Endothelial cell of umbilical vein (primary cell): Measurements from ENCODE around the gene FERMT2. TPM values are rescaled to one million over a fixed set of nuclear protein-coding genes. Genes with fewer than 3 reads are reported as not detected.

Experiments
- BruUV-seq: library from RNA; stranded (reverse); fragments of 400-500 nt; replicated peaks from 2 replicates; lab custom pipeline; 2021; lab: Mats Ljungman, UMichigan
- CTCF ChIA-PET: fragments of 300-600, 350-600 bp; sonication (Branson Sonifier 250); formaldehyde crosslinking; loops from one replicate; lab custom pipeline; 2021; ENCODE audit warnings: antibody characterized with exemption, inconsistent platforms; lab: Charles Lee
- POLR2A ChIA-PET: fragments of 300-600, 350-600 bp; sonication (Branson Sonifier 250); formaldehyde crosslinking; loops from one replicate; lab custom pipeline; 2021; ENCODE audit warnings: antibody characterized with exemption, inconsistent platforms; lab: Charles Lee
- DNase-seq: peaks from one replicate; pipeline ENCODE4 v3.0.0-alpha.2; 2011; ENCODE audit warnings: low read depth, low spot score
- FAIRE-seq: peaks from 2 replicates; lab custom pipeline; 2011; peaks lifted over from hg19 to GRCh38; lab: Jason Lieb, UNC
- H2AFZ ChIP-seq: 2 replicates; pipeline ENCODE4 v1.6.0; 2012; ENCODE audit warnings: low read depth, low read length, control low read depth, inconsistent platforms
- H3K27ac ChIP-seq: 2 replicates; pipeline ENCODE4 v1.5.1; 2011; ENCODE audit warnings: low read depth, mild to moderate bottlenecking, control low read depth, low read length, moderate library complexity; ENCODE audit not compliant: insufficient read depth
- H3K27me3 ChIP-seq, 2 experiments: 2 replicates each; pipeline versions ENCODE4 v1.6.0 to v1.6.1; 2011; ENCODE audit warnings: low read length in 2 of 2, mixed read lengths in 1 of 2; ENCODE audit not compliant: control insufficient read depth in 2 of 2, insufficient read depth in 2 of 2
- H3K36me3 ChIP-seq, 2 experiments: 2 replicates in 1 of 2; 3 replicates in 1 of 2; pipeline ENCODE4 v1.5.1; 2011; ENCODE audit warnings: low read length in 2 of 2, mild to moderate bottlenecking in 1 of 2, moderate library complexity in 1 of 2; ENCODE audit not compliant: control insufficient read depth in 2 of 2, insufficient read depth in 2 of 2; ENCODE audit errors: extremely low read depth in 1 of 2
- H3K4me1 ChIP-seq: 3 replicates; pipeline ENCODE4 v1.5.1; 2011; ENCODE audit warnings: mild to moderate bottlenecking, low read length; ENCODE audit not compliant: control insufficient read depth, insufficient read depth; ENCODE audit errors: extremely low read depth
- H3K4me2 ChIP-seq: 2 replicates; pipeline ENCODE4 v1.6.1; 2011; ENCODE audit warnings: low read length, control low read depth, mixed read lengths; ENCODE audit not compliant: insufficient read depth
- H3K4me3 ChIP-seq, 3 experiments: fragments of 200-600 bp in 1 of 3; sonication (generic), shearing (Covaris generic) in 1 of 3; replicated peaks in 1 of 3; 2 replicates each; pipeline ENCODE4 v1.5.1; 2011 to 2016; ENCODE audit warnings: control low read depth in 3 of 3, low read length in 3 of 3, mild to moderate bottlenecking in 2 of 3, inconsistent platforms in 1 of 3, low read depth in 1 of 3, moderate library complexity in 1 of 3; ENCODE audit not compliant: insufficient read depth in 1 of 3
- H3K79me2 ChIP-seq: 2 replicates; pipeline ENCODE4 v1.6.0; 2012; ENCODE audit warnings: low read length, inconsistent platforms; ENCODE audit not compliant: control insufficient read depth, insufficient read depth
- H3K9ac ChIP-seq: replicated peaks from 2 replicates; pipeline ENCODE3; 2011; ENCODE audit warnings: low read length, control low read depth; ENCODE audit not compliant: insufficient read depth; ENCODE audit errors: extremely low read depth
- H3K9me1 ChIP-seq: replicated peaks from 3 replicates; pipeline ENCODE4 v1.6.0; 2011; ENCODE audit warnings: mild to moderate bottlenecking, low read length; ENCODE audit not compliant: control insufficient read depth, insufficient read depth; ENCODE audit errors: extremely low read depth
- H3K9me3 ChIP-seq: replicated peaks from 2 replicates; pipeline ENCODE4 v1.5.1; 2012; ENCODE audit warnings: low read length, inconsistent platforms; ENCODE audit not compliant: control insufficient read depth, insufficient read depth
- H4K20me1 ChIP-seq: replicated peaks from 2 replicates; pipeline ENCODE3; 2011; ENCODE audit warnings: mild to moderate bottlenecking, low read length; ENCODE audit not compliant: control insufficient read depth, insufficient read depth; ENCODE audit errors: extremely low read depth
- EZH2 ChIP-seq: IDR thresholded peaks from 2 replicates; pipeline ENCODE4 v1.6.1; 2012; ENCODE audit warnings: borderline replicate concordance, low read depth, mild to moderate bottlenecking, moderate library complexity, low read length, inconsistent platforms; ENCODE audit not compliant: severe bottlenecking
- FOS ChIP-seq: IDR thresholded peaks from 2 replicates; pipeline ENCODE4 v1.6.1; 2011; ENCODE audit warnings: mild to moderate bottlenecking, low read length, moderate library complexity, borderline replicate concordance; ENCODE audit not compliant: insufficient read depth
- GATA2 ChIP-seq: IDR thresholded peaks from 2 replicates; pipeline ENCODE4 v1.7.0; 2011; ENCODE audit warnings: low read depth, mild to moderate bottlenecking, moderate library complexity, mixed read lengths, low read length; ENCODE audit not compliant: insufficient read length, insufficient read depth
- JUN ChIP-seq: IDR thresholded peaks from 2 replicates; pipeline ENCODE4 v1.6.1; 2011; ENCODE audit warnings: borderline replicate concordance, low read depth; ENCODE audit not compliant: insufficient read length, insufficient read depth
- MYC ChIP-seq: IDR thresholded peaks from one replicate; pipeline ENCODE4 v1.6.1; 2011; ENCODE audit warnings: mild to moderate bottlenecking, low read depth, low read length
- POLR2A ChIP-seq: IDR thresholded peaks from 2 replicates; pipeline ENCODE4 v1.6.1; 2012; ENCODE audit warnings: low read depth, mild to moderate bottlenecking, control low read depth, low read length
- POLR2AphosphoS5 ChIP-seq: IDR thresholded peaks from 2 replicates; pipeline ENCODE4 v1.6.1; 2012; ENCODE audit warnings: low read depth, mild to moderate bottlenecking, control low read depth, low read length, moderate library complexity; ENCODE audit not compliant: insufficient read depth
- dilution Hi-C: fragments of 300-500 bp; cut with MboI; formaldehyde crosslinking; loops from one replicate; pipeline ENCODE4 v1.15.0; 2019; ENCODE audit warnings: low sequenced_read_pairs; ENCODE audit not compliant: extremely low pct_ligation_motif_present
- intact Hi-C: fragments of 100-400 bp; cut with micrococcal nuclease; formaldehyde crosslinking; loops from one replicate; pipeline ENCODE4 v1.10.0; 2022
- polyA plus RNA-seq, 4 experiments: library from polyadenylated mRNA; depleted of rRNA in 3 of 4; stranded (reverse) in 3 of 4; unstranded in 1 of 4; fragments of >200 nt; gene quantifications; 2 replicates each; pipeline versions ENCODE4 v1.2.1 to v1.2.3, GENCODE V29; 2011 to 2012; ENCODE audit warnings: missing spikeins in 1 of 4
- total RNA-seq: library from RNA; stranded (reverse); gene quantifications from 2 replicates; pipeline ENCODE4 v1.2.3, GENCODE V29; 2021
- TF ChIP-seq, protein P1 (sequence below): IDR thresholded peaks from 2 replicates; pipeline ENCODE4 v1.6.1; 2011; ENCODE audit not compliant: insufficient read depth, insufficient read length
- TF ChIP-seq, protein P2 (sequence below), 2 donors: IDR thresholded peaks; 1 replicate in 1 of 2; 2 replicates in 1 of 2; pipeline ENCODE4 v1.5.1; 2011; ENCODE audit warnings: low read length in 2 of 2, mild to moderate bottlenecking in 2 of 2, moderate library complexity in 2 of 2, control low read depth in 1 of 2, inconsistent platforms in 1 of 2, low read depth in 1 of 2; ENCODE audit not compliant: insufficient read depth in 1 of 2; ENCODE audit errors: extremely low read depth in 1 of 2

Gene FERMT2
- total and polyA plus RNA-seq, 2 donors (not counting 3 experiments of a cell fraction or from before 2014, with no cell fraction given) = 58.7 to 108 TPM

- H3K9me1 ChIP-seq = no peaks in the 10 kb centered on the region
- H3K4me1 ChIP-seq = peaks cover 7% of the 10 kb centered on the region
- no peaks in the 10 kb centered on the region for H3K36me3 ChIP-seq
- no peaks in the 10 kb centered on the region for H3K79me2 ChIP-seq
- H3K4me3 ChIP-seq = no peak overlapping the region
- FAIRE-seq = no peak
- H3K4me2 ChIP-seq = no peak overlapping the region
- intact Hi-C loops (no loop called here), dilution Hi-C loops (no loop called here)
- H2AFZ ChIP-seq = no peak overlapping the region
- ChIA-PET CTCF (interaction anchor here (0.9 to 3.5 kb wide), 4 partner anchors 15 to 477 kb away, joined by 3 to 16 read pairs (median 4); partner anchors contain the start of gene FERMT2), POLR2A (no interaction called here)
- H4K20me1 ChIP-seq = no peaks in the 10 kb centered on the region
- H3K27me3 ChIP-seq = no peaks in the 10 kb centered on the region
- no peak overlapping the region for H3K27ac ChIP-seq
- H3K9me3 ChIP-seq = no peaks in the 10 kb centered on the region
- no peak overlapping the region for H3K9ac ChIP-seq
- no TSS peak for BruUV-seq
- no peak for DNase-seq
- TF ChIP-seq JUN (no peak), FOS (no peak), MYC (no peak), POLR2A (no peak), POLR2AphosphoS5 (no peak), GATA2 (no peak), EZH2 (no peak)
- TF ChIP-seq, protein P1, sequence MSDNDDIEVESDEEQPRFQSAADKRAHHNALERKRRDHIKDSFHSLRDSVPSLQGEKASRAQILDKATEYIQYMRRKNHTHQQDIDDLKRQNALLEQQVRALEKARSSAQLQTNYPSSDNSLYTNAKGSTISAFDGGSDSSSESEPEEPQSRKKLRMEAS = no peak
- TF ChIP-seq, protein P2, sequence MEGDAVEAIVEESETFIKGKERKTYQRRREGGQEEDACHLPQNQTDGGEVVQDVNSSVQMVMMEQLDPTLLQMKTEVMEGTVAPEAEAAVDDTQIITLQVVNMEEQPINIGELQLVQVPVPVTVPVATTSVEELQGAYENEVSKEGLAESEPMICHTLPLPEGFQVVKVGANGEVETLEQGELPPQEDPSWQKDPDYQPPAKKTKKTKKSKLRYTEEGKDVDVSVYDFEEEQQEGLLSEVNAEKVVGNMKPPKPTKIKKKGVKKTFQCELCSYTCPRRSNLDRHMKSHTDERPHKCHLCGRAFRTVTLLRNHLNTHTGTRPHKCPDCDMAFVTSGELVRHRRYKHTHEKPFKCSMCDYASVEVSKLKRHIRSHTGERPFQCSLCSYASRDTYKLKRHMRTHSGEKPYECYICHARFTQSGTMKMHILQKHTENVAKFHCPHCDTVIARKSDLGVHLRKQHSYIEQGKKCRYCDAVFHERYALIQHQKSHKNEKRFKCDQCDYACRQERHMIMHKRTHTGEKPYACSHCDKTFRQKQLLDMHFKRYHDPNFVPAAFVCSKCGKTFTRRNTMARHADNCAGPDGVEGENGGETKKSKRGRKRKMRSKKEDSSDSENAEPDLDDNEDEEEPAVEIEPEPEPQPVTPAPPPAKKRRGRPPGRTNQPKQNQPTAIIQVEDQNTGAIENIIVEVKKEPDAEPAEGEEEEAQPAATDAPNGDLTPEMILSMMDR (IDR thresholded peaks at IDR 0.05; ENCODE audit: extremely low read depth in 1 of 2, insufficient read depth in 1 of 2, low read depth in 1 of 2, low read length in 2 of 2) = no peak
Observed at GRCh38 chr14:52829527-52830185, 121.2 kb downstream of the FERMT2 start.
